Hippocampal formation (tissue), 2 donors: ENCODE data around the gene PHETA1.

ENCODE experiments used
- DNase-seq, 2 donors: peaks; one replicate each; lab custom pipeline; 2025; lab: John Stamatoyannopoulos, UW

Gene PHETA1

GRCh38 chr12:111369496-111370220, 763 bp upstream of the PHETA1 start:
- no peak for DNase-seq

GRCh38 chr12:111368291-111368787, 556 bp downstream of the PHETA1 start:
- DNase-seq: no peak

GRCh38 chr12:111367661-111368221, 1.2 kb downstream of the PHETA1 start:
- DNase-seq: no peak

- no peak for DNase-seq
Measured at GRCh38 chr12:111366583-111366982, 2.3 kb downstream of the PHETA1 start.

- no peak for DNase-seq
Measured at GRCh38 chr12:111366075-111366474, 2.8 kb downstream of the PHETA1 start.

GRCh38 chr12:111363578-111363977, 5.3 kb downstream of the PHETA1 start:
- DNase-seq: no peak

- no peak for DNase-seq
Measured at GRCh38 chr12:111362687-111363475, 6.0 kb downstream of the PHETA1 start.

- no peak for DNase-seq
Measured at GRCh38 chr12:111361717-111362576, 6.9 kb downstream of the PHETA1 start.

GRCh38 chr12:111361073-111361716, 7.7 kb downstream of the PHETA1 start:
- no peak for DNase-seq

GRCh38 chr12:111360325-111360930, 8.5 kb downstream of the PHETA1 start:
- no peak for DNase-seq

- DNase-seq: no peak
Measured at GRCh38 chr12:111359914-111360276, 9.0 kb downstream of the PHETA1 start.

- no peak for DNase-seq
Measured at GRCh38 chr12:111359231-111359913, 9.5 kb downstream of the PHETA1 start.

- no peak for DNase-seq
Measured at GRCh38 chr12:111355201-111355925, 13.5 kb downstream of the PHETA1 start.

GRCh38 chr12:111354511-111354910, 14.4 kb downstream of the PHETA1 start:
- no peak for DNase-seq

GRCh38 chr12:111353603-111354295, 15.1 kb downstream of the PHETA1 start:
- no peak for DNase-seq

- no peak for DNase-seq
Measured at GRCh38 chr12:111353026-111353425, 15.9 kb downstream of the PHETA1 start.

- DNase-seq: no peak
Measured at GRCh38 chr12:111352296-111352993, 16.4 kb downstream of the PHETA1 start.

- DNase-seq: no peak
Measured at GRCh38 chr12:111351026-111351425, 17.9 kb downstream of the PHETA1 start.
